Stomach smooth muscle (tissue), 2 donors: Measurements from ENCODE around the gene TMEM225B.
A peak's percentile ranks its signal among the peaks of the same experiment; 100 is the strongest.

Source experiments
- H3K27ac ChIP-seq: one replicate; pipeline ENCODE4 v1.7.0; 2013; ENCODE audit warnings: mild to moderate bottlenecking, low read length, inconsistent platforms
- H3K27me3 ChIP-seq, 2 donors: one replicate each; pipeline ENCODE4 v1.7.0; 2013; ENCODE audit warnings: low read length in 2 of 2; ENCODE audit not compliant: insufficient read depth in 2 of 2, control insufficient read depth in 1 of 2
- H3K36me3 ChIP-seq, 2 donors: one replicate each; pipeline ENCODE4 v1.7.0; 2013; ENCODE audit warnings: low read length in 2 of 2; ENCODE audit not compliant: control insufficient read depth in 2 of 2, insufficient read depth in 2 of 2
- H3K4me1 ChIP-seq: one replicate; pipeline ENCODE4 v1.7.0; 2013; ENCODE audit warnings: low read length; ENCODE audit not compliant: control insufficient read depth, insufficient read depth
- H3K4me3 ChIP-seq, 2 donors: one replicate each; pipeline ENCODE4 v1.7.0; 2013; ENCODE audit warnings: low read length in 2 of 2
- H3K9ac ChIP-seq, 2 donors: one replicate each; pipeline ENCODE4 v1.7.0; 2013; ENCODE audit warnings: low read length in 2 of 2, mild to moderate bottlenecking in 1 of 2
- H3K9me3 ChIP-seq, 2 donors: one replicate each; pipeline ENCODE4 v1.7.0; 2013; ENCODE audit warnings: low read length in 2 of 2; ENCODE audit not compliant: control insufficient read depth in 2 of 2
- donor health status: healthy.
- donor health status: Pancreatic carcinoma.

TMEM225B gene

DNA sequence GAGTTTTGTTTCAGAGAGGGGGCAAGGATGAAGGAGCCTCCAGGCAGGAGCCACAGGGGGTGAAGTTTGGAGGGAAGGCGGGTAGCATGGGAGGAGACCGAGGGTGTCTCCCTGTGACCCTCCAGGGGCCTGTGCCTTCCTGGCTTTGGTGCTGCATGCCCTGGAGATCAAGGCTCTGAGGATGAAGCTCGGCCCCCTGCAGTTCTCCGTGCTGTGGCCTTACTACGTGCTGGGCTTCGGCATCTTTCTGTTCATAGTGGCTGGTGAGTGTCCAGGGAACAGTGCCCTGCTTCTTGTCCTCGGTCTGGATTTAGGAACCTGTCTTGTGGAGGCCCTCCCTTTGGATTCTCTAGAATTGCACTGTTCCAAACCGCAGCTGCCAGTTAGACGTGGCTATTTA, 9.5 kb downstream of the TMEM225B start:
- no peaks in the 10 kb centered on the region for H3K27me3 ChIP-seq
- no peak overlapping the region for H3K4me3 ChIP-seq
- H3K9me3 ChIP-seq, result no peaks in the 10 kb centered on the region
- no peaks in the 10 kb centered on the region for H3K4me1 ChIP-seq
- no peak overlapping the region for H3K9ac ChIP-seq
- no peaks in the 10 kb centered on the region for H3K36me3 ChIP-seq
- H3K27ac ChIP-seq, result no peak overlapping the region

DNA sequence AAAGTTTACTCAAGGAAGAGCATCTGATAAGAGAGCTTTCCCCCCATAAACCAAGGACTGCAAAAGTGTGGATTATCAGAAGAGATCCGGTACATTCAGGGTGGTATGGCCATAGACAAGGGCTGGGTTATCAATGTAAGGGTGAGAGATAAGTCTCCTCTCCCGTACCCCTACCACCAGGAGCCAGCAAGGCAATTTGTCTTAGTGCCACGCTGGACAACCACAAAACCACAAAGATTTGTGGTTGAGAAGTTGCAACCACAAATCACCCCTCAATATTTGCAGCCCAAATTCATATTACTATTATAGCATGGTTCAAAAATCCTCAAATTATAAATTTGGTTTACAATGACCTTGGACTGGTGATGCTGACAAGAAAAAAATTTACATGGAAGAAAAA, 16.4 kb downstream of the TMEM225B start:
- H3K36me3 ChIP-seq, result peaks cover 4 to 8% of the 10 kb centered on the region in 2 donors
- H3K9me3 ChIP-seq, result no peaks in the 10 kb centered on the region
- no peak overlapping the region for H3K9ac ChIP-seq
- H3K27me3 ChIP-seq, result no peaks in the 10 kb centered on the region
- peaks cover 8% of the 10 kb centered on the region for H3K4me1 ChIP-seq
- H3K4me3 ChIP-seq, result no peak overlapping the region
- H3K27ac ChIP-seq, result no peak overlapping the region

DNA sequence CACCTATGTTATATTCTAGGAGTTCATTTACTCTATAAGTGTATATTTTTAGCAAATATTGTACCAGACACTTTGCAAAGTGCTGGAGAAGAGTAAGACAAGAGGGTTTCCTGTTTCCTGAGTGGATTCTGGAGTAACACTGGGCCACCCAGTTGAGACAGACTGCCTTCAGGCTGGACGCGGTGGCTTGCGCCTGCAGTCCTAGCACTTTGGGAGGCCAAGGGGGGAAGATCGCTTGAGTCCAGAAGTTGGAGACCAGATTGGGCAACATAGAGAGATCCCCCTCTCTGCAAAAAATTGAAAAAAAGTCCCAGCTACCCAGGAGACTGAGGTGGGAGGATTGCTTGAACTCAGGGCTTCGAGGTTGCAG, 17.9 kb downstream of the TMEM225B start:
- H3K4me1 ChIP-seq, result peaks cover 8% of the 10 kb centered on the region
- peak overlapping the region; percentile 78 for H3K27ac ChIP-seq
- no peaks in the 10 kb centered on the region for H3K9me3 ChIP-seq
- H3K4me3 ChIP-seq, result peak overlapping the region; percentile 96 to 99
- H3K27me3 ChIP-seq, result no peaks in the 10 kb centered on the region
- peak overlapping the region; percentile 92 to 93 for H3K9ac ChIP-seq
- peaks cover 15 to 18% of the 10 kb centered on the region in 2 donors for H3K36me3 ChIP-seq

DNA sequence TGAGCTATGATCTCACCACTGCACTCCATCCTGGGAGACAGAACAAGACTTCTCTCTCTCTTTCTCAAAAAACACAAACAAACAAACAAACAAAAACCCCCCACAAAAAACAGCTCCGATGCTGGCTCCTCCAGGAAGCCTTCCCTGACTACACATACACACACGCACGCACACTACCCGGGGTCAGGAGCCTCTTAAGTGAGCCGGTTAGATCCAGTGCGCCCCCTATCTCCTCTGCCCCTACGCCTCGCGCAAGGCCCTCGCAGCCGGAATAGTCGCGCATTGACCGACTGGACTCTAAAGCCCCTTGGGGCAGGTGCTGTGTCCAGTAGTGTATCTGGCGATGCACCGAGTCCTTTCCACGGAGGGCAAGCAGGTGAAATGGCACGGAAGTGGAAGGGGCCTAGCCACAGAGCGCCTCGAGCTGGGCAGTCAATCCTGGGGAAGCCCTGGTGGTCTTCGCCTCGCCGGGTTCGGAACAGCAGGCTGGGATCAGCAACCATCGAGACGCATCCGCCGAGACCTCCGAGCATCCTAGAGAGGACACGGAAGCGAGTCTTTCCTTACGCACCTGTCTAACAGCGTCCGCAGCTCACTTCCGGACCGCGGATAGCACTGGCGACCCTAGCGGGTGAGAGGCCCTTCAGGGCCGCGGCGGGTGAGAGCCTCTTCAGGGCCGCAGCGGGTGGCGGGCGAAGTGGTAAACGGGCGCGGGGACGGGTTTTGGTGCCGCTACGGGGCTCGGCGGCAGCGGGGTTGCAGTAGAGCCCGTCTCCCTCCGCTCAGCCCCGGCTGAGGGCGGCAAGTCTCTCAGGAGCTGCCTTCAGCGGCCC, 18.5 kb downstream of the TMEM225B start, which contains the start of gene ZSCAN25:
TSS of gene ZSCAN25 (plus strand) at position 588 of the 833 bp plus-strand sequence. CDS start 2,661 bp downstream, outside the sequence.
- peaks cover 8% of the 10 kb centered on the region for H3K4me1 ChIP-seq
- peak within 1 kb of the TSS; percentile 96 to 99 for H3K4me3 ChIP-seq
- H3K27me3 ChIP-seq, result no peaks in the 10 kb centered on the region
- peaks cover 21 to 24% of the 10 kb centered on the region in 2 donors for H3K36me3 ChIP-seq
- peak within 1 kb of the TSS; percentile 92 to 93 for H3K9ac ChIP-seq
- H3K9me3 ChIP-seq, result no peaks in the 10 kb centered on the region
- H3K27ac ChIP-seq, result peak within 1 kb of the TSS; percentile 78

DNA sequence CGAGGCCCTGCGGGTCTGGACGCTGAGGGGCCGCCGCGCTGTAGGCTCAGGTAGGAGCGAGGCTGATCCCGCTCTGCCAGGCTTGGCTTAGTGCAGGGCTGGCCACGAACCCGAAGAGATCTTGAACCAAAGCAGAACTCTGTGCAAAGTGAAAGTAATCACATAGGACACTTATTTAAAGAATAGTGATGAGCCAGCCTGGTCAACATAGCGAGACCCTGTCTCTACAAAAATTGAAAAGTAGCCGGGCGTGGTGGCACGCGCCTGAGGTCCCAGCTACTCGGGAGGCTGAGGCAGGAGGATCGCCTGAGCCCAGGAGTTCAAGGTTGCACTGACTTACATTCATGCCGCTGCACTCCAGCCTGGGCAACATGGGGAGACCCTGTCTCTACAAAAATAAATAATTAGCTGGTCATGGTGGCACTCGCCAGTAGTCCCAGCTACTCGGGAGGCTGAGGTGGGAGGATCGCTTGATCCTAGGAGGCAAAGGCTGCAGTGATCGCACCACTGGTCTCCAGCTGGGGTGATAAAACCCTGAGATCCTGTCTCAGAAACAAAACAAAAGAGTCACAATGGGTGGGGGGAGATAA, 19.2 kb downstream of the TMEM225B start:
- H3K9ac ChIP-seq, result peak overlapping the region; percentile 92 to 93
- H3K9me3 ChIP-seq, result no peaks in the 10 kb centered on the region
- peaks cover 24 to 28% of the 10 kb centered on the region in 2 donors for H3K36me3 ChIP-seq
- no peaks in the 10 kb centered on the region for H3K27me3 ChIP-seq
- H3K4me1 ChIP-seq, result peaks cover 8% of the 10 kb centered on the region
- peak overlapping the region; percentile 78 for H3K27ac ChIP-seq
- H3K4me3 ChIP-seq, result peak overlapping the region; percentile 96 to 99

DNA sequence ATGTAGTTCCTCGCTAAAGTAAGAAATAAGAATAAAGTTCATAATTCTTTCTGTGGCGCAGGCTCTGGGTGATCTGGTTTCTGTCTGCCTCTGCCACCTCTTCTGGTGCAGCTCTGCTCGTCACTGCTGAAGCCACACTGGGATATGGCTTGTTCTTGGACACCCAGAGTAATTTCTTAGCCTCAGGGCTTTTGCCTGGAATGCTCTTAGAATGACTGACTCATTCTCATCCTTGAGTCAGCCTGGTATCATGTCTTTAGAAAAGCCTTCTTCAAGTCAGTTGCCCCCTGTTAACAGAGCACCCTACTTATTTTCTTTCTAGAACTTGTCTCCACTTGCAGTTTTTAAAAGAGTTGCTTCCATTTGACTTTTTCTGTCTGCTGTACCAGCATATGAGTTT, 20.7 kb downstream of the TMEM225B start:
- Histone ChIP-seq H3K4me1 (peaks cover 8% of the 10 kb centered on the region), H3K36me3 (peaks cover 38 to 42% of the 10 kb centered on the region in 2 donors), H3K4me3 (no peak overlapping the region), H3K27ac (no peak overlapping the region), H3K27me3 (no peaks in the 10 kb centered on the region), H3K9me3 (no peaks in the 10 kb centered on the region), H3K9ac (no peak overlapping the region)

DNA sequence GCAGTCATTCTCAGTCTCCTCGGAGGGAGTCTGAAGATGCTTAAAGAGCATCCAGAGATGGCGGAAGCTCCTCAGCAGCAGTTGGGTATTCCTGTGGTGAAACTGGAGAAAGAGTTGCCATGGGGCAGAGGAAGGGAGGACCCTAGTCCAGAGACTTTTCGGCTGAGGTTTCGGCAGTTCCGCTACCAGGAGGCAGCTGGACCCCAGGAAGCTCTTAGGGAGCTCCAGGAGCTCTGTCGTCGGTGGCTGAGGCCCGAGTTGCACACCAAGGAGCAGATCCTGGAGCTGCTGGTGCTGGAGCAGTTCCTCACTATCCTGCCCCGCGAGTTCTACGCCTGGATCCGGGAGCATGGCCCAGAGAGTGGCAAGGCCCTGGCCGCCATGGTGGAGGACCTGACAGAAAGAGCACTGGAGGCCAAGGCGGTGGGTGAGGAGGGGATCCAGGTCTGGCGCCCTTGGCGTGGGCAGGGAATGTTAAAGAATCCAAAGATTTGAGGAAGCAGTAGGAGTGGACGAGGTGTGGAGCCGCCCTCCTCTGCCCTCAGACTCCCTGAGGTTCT, 21.6 kb downstream of the TMEM225B start:
- no peak overlapping the region for H3K4me3 ChIP-seq
- no peak overlapping the region for H3K27ac ChIP-seq
- no peak overlapping the region for H3K9ac ChIP-seq
- no peaks in the 10 kb centered on the region for H3K27me3 ChIP-seq
- H3K36me3 ChIP-seq, result peaks cover 47 to 51% of the 10 kb centered on the region in 2 donors
- no peaks in the 10 kb centered on the region for H3K9me3 ChIP-seq
- peaks cover 8% of the 10 kb centered on the region for H3K4me1 ChIP-seq

DNA sequence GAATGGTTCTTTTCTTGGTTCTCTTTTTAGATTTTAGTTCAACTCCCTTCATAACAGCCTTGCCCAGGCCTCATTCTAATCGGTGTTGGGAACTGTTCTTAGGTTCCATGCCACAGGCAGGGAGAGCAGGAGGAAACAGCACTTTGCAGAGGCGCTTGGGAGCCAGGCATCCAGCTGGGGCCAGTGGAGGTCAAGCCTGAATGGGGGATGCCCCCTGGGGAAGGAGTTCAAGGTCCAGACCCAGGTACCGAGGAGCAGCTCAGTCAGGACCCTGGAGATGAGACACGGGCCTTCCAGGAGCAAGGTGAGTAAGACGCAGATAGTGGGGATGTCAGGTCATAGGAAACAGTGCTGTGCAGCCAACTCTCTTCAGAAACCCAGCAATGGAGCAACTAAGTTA, 23.2 kb downstream of the TMEM225B start:
- H3K4me3 ChIP-seq, result no peak overlapping the region
- no peak overlapping the region for H3K27ac ChIP-seq
- H3K36me3 ChIP-seq, result peaks cover 63% of the 10 kb centered on the region in 2 donors
- H3K9ac ChIP-seq, result no peak overlapping the region
- H3K9me3 ChIP-seq, result no peaks in the 10 kb centered on the region
- H3K27me3 ChIP-seq, result no peaks in the 10 kb centered on the region
- H3K4me1 ChIP-seq, result peaks cover 8% of the 10 kb centered on the region

- Histone ChIP-seq H3K27me3 (no peaks in the 10 kb centered on the region), H3K27ac (no peak overlapping the region), H3K4me1 (peaks cover 4% of the 10 kb centered on the region), H3K9ac (no peak overlapping the region), H3K36me3 (peaks cover 73 to 74% of the 10 kb centered on the region in 2 donors), H3K4me3 (no peak overlapping the region), H3K9me3 (no peaks in the 10 kb centered on the region)
Observed at GRCh38 chr7:99622596-99622995, 24.5 kb downstream of the TMEM225B start.

- Histone ChIP-seq H3K9ac (no peak overlapping the region), H3K4me1 (no peaks in the 10 kb centered on the region)
Observed at GRCh38 chr7:99623091-99623693, 25.1 kb downstream of the TMEM225B start.

More at GRCh38 chr7:99623091-99623693, 25.1 kb downstream of the TMEM225B start:
- Histone ChIP-seq H3K9me3 (no peaks in the 10 kb centered on the region), H3K27ac (no peak overlapping the region), H3K4me3 (no peak overlapping the region), H3K27me3 (no peaks in the 10 kb centered on the region), H3K36me3 (peaks cover 75 to 79% of the 10 kb centered on the region in 2 donors)
